Aorta (tissue), 5 donors: ENCODE results near the gene HSPA1A. TPM values are rescaled to one million over a fixed set of nuclear protein-coding genes. Genes with fewer than 3 reads are reported as not detected.

ENCODE experiments used
- ATAC-seq: fragments of 200-7000 bp; cut with Tn5 transposase; one replicate; pipeline ENCODE4 v1.9.1; 2022; ENCODE audit warnings: moderate library complexity; ENCODE audit not compliant: low FRiP score
- DNase-seq, 2 donors: peaks; one replicate each; pipeline ENCODE4 v3.0.0-alpha.2; 2020
- H3K27ac ChIP-seq, 2 donors: one replicate each; pipeline ENCODE4 v1.5.1; 2013; ENCODE audit warnings: low read length in 2 of 2, mild to moderate bottlenecking in 2 of 2, moderate library complexity in 2 of 2, control low read depth in 1 of 2, inconsistent platforms in 1 of 2, low read depth in 1 of 2
- H3K27me3 ChIP-seq, 2 donors: one replicate each; pipeline ENCODE4 v1.6.1; 2013; ENCODE audit warnings: control low read depth in 1 of 2, low read length in 1 of 2, mild to moderate bottlenecking in 1 of 2, moderate library complexity in 1 of 2; ENCODE audit not compliant: insufficient read depth in 2 of 2, control insufficient read depth in 1 of 2
- H3K36me3 ChIP-seq, 2 donors: one replicate each; pipeline ENCODE4 v1.6.1; 2013; ENCODE audit warnings: control low read depth in 1 of 2, low read length in 1 of 2, mild to moderate bottlenecking in 1 of 2; ENCODE audit not compliant: insufficient read depth in 2 of 2, control insufficient read depth in 1 of 2
- H3K4me1 ChIP-seq, 2 donors: one replicate each; pipeline ENCODE4 v1.6.1; 2013; ENCODE audit warnings: low read length in 2 of 2, control low read depth in 1 of 2, mild to moderate bottlenecking in 1 of 2, moderate library complexity in 1 of 2; ENCODE audit not compliant: insufficient read depth in 2 of 2, control insufficient read depth in 1 of 2
- H3K4me3 ChIP-seq, 2 donors: one replicate each; pipeline ENCODE4 v1.5.1; 2013; ENCODE audit warnings: low read length in 2 of 2, control low read depth in 1 of 2, mild to moderate bottlenecking in 1 of 2
- H3K9me3 ChIP-seq: one replicate; pipeline ENCODE4 v1.6.1; 2013; ENCODE audit warnings: mild to moderate bottlenecking, low read length; ENCODE audit not compliant: control insufficient read depth
- WGBS, 2 donors: extraction: QIAGEN DNeasy Blood & Tissue Kit; methylation state at CpG; one replicate each; pipeline ENCODE4 v1.1.7; 2013; 5-methylcytosine and 5-hydroxymethylcytosine counted together
- intact Hi-C, 2 donors: fragments of 100-400 bp; cut with DNase I; formaldehyde crosslinking; loops; one replicate each; pipeline versions ENCODE4 v1.14.2 to v1.15.0; 2022
- polyA plus RNA-seq, 2 donors: library from polyadenylated mRNA; stranded (reverse); fragments of 200-250 nt; gene quantifications; one replicate each; pipeline ENCODE4 v1.2.3, GENCODE V29; 2013
- total RNA-seq, 2 donors: library from RNA; stranded (reverse); fragmentation: NEBNext Ultra II Directional; extraction: Animal tissue kit (Norgen Biotek cat#: 25700); gene quantifications; one replicate each; pipeline ENCODE4 v1.2.1, GENCODE V29; 2021
- donor health status: healthy with polysubstance abuse.
- donor health status: Bipolar disorder and iron deficiency.
- donor health status: DM: no; HTN: no; CAD: no.
- donor health status: DM: no; HTN: no; CAD: no.
- donor health status: DM: yes; HTN: yes; CAD: no.

Gene HSPA1A
- total and polyA plus RNA-seq, 4 donors, result 55.1 to 454 (median 146) TPM

DNA sequence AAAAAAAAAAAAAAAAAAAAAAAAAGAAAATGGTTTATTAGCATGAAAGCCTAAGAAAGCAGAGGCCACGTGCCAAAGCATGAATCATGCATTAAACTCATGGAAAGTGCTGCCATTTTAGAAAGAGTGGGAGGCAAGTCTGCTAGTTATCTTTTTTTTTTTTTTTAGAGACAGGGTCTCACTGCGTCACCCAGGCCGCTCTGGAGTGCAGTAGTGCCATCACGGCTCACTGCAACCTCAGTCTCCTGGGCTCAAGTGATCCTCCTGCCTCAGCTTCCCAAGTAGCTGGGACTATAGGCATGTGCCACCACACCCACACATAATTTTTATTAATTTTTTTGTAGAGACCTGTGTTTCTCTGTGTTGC, 43.4 kb upstream of the HSPA1A start:
- WGBS, 2 donors, result 40 to 52% methylated on average over 4 of the region's 4 CpGs
- H3K36me3 ChIP-seq, result no peaks in the 10 kb centered on the region
- no peak for ATAC-seq
- no peaks in the 10 kb centered on the region for H3K4me1 ChIP-seq
- no peak overlapping the region for H3K27ac ChIP-seq
- intact Hi-C loops, result loop anchor here in 1 of 2 donors (5.0 kb wide), 1 partner anchor 90 kb away; the partner anchor contains the start of gene LY6G5C
- no peak overlapping the region for H3K4me3 ChIP-seq
- no peaks in the 10 kb centered on the region for H3K27me3 ChIP-seq
- DNase-seq, result no peak
- H3K9me3 ChIP-seq, result no peaks in the 10 kb centered on the region

DNA sequence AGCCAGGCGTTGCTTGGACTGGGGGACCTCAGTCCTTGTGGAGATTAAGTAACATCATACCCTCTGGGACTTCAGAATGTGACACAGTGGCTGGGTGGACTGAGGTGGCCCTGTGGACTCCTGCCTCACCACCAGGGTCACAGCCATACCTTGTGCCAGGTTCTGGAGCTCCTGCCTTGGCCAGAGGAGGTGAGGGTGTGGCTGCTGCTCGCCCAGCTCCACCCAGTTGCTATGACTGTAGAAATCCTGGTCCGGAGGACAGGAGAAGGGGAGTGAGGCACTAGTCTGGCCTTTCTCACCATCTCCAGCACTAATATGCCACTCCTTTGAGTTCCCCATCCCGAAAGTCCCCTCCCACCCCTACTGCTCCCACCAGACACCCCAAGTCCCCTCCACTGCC, 40.2 kb upstream of the HSPA1A start:
- Histone ChIP-seq H3K4me1 (no peaks in the 10 kb centered on the region), H3K4me3 (no peak overlapping the region), H3K36me3 (no peaks in the 10 kb centered on the region), H3K9me3 (no peaks in the 10 kb centered on the region), H3K27ac (no peak overlapping the region), H3K27me3 (no peaks in the 10 kb centered on the region)
- DNase-seq, result no peak
- WGBS, 2 donors, result 88 to 90% methylated on average over 4 of the region's 4 CpGs
- no peak for ATAC-seq
- intact Hi-C loops, result no loop called here

DNA sequence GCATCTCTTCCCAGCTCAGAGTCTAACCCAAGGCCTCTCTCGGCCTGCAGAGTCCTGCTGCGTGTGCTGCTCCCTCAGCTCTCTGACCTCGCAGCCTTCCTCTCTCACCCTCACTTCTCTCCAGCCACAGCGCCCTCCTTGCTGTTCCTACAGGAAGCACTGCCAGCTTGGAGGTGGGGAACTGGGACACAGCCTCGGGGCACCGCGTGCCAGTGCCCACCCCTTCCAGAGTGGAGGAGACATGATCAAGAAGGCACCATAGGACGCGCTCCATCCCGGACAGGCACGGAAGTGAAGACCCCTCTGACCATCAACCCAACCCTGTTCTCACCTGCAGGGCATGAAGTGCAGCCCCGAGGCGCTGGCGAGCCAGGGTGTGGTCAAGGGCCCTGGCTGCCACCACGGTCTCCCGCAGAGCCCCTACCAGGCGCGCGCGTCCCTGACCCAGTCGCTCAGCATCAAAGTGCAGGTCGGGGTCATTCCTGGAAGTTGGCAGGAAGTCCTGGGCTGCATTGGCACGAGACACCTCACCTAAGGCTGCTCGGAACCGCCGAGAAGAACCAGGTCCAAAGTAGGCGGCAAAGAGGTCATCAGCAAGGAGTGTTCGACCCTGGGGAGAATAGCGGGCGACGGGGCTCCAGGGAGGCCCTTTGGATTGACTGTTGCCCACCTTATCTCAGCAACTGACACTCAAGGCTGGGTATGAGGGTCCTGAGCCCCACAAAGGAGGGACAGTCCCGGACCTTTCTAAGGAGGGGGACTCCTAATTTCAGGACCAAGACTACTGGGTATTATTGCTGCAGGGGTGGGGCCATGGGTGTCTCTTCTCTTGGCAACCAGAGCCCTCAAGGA, 39.5 kb upstream of the HSPA1A start:
- H3K4me1 ChIP-seq, result no peaks in the 10 kb centered on the region
- H3K36me3 ChIP-seq, result peaks cover 0 to 1% of the 10 kb centered on the region in 2 donors
- DNase-seq, result no peak
- ATAC-seq, result no peak
- no peak overlapping the region for H3K27ac ChIP-seq
- no peaks in the 10 kb centered on the region for H3K9me3 ChIP-seq
- H3K27me3 ChIP-seq, result no peaks in the 10 kb centered on the region
- 90% methylated on average over 32 of the region's 32 CpGs for WGBS, 2 donors
- intact Hi-C loops, result no loop called here
- no peak overlapping the region for H3K4me3 ChIP-seq

DNA sequence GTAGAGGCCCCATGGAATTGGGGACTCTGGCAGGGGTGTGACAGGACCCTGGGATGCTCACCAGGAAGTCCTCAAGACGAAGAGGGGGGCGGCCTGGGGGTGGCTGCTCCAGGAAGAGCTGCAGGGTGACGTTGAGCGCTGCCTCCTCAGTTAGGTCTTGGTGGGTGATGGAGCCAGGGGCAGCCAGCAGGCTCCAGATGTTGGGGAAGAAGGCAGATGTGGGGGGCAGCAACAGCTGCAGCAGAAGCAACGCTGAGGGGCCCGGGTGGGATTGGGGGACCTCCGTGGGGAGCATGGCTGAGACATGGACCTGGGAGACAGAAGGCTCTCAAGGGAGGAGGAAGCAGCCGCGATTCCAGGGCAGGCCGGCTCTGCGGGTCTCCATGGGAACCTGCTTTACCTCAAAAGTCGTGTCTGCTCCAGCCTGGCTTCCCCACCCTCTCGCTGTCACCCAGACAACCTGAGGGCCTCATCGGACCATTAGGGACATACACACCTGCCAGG, 38.8 kb upstream of the HSPA1A start:
- WGBS, 2 donors, result 48 to 54% methylated on average over 13 to 14 of the region's 14 CpGs

DNA sequence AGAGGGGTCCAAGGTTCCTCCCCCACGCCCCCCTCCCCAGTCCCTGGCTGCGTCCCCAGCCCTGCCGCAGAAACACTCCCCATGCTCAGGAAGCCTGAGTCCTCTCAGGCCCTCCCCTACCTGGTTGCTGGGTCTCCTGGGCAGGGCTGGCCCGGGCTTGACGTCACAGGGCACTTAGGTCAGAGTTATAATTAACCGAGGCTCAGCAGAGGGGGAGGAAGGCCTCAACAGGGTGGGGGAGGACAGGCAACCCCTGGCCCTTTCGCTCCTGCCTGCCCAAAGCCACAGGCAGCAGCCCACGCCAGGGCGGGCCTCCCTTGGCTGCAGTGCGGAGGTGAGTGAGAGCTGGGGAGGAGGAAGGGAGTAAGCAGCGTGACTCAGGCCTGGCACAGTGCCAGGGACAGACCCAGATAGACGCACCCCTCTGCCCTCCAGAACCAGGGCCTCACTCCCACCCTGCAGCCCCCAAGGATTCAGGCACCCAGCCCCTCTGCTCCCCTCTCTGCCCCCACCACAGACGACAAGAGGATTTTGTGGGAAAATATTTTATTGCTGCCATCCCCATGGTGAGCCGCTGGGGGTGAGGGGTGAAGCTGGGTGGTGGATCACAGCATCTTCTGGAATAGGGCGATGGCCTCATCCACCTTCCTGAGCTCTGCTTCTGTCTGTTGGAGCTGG, 38.2 kb upstream of the HSPA1A start, which contains the start of gene VWA7:
VWA7 (minus strand) TSS at position 340 of the 678 bp plus-strand sequence. CDS start 549 bp downstream, outside the sequence.
- 14 to 16% methylated on average over 15 of the region's 15 CpGs for WGBS, 2 donors
- no peaks in the 10 kb centered on the region for H3K4me1 ChIP-seq
- H3K9me3 ChIP-seq, result no peaks in the 10 kb centered on the region
- no peaks in the 10 kb centered on the region for H3K27me3 ChIP-seq
- no peak within 1 kb of the TSS for H3K4me3 ChIP-seq
- ATAC-seq (peak; percentile 44), DNase-seq (peak; percentile 70 to 88)
- intact Hi-C loops, result no loop called here
- H3K36me3 ChIP-seq, result peaks cover 0 to 2% of the 10 kb centered on the region in 2 donors
- H3K27ac ChIP-seq, result no peak within 1 kb of the TSS

More for the DNA sequence above, 38.8 kb upstream of the HSPA1A start:
- H3K27ac ChIP-seq, result no peak overlapping the region
- H3K9me3 ChIP-seq, result no peaks in the 10 kb centered on the region
- ATAC-seq (no peak), DNase-seq (no peak)
- no peak overlapping the region for H3K4me3 ChIP-seq
- peaks cover 0 to 2% of the 10 kb centered on the region in 2 donors for H3K36me3 ChIP-seq
- no peaks in the 10 kb centered on the region for H3K27me3 ChIP-seq
- intact Hi-C loops, result no loop called here
- no peaks in the 10 kb centered on the region for H3K4me1 ChIP-seq

DNA sequence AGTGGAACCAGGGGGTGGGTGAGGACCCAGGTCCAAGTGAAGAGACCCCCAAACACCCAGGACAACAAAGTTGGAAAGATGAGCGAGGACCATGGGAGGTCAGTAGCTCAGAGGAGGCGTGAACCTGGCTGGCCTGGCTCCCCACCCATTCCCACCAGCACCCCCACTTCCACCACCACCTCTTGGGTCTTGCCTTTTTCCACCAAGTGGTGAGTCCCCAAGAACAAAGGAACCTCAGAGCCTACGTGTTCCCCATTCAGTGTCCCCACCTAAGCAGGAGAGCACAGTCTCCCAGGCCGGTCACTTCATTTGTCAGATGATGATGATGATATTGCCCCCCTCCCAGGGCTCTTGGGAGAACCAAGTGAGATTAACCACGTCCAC, 37.7 kb upstream of the HSPA1A start:
- Histone ChIP-seq H3K27ac (no peak overlapping the region), H3K9me3 (no peaks in the 10 kb centered on the region), H3K4me1 (no peaks in the 10 kb centered on the region), H3K4me3 (no peak overlapping the region), H3K27me3 (no peaks in the 10 kb centered on the region), H3K36me3 (peaks cover 0 to 2% of the 10 kb centered on the region in 2 donors)
- DNase-seq (no peak), ATAC-seq (no peak)
- WGBS, 2 donors, result 89 to 94% methylated on average over 5 of the region's 5 CpGs
- intact Hi-C loops, result no loop called here

GRCh38 chr6:31778193-31778592, 37.1 kb upstream of the HSPA1A start:
- Histone ChIP-seq H3K9me3 (no peaks in the 10 kb centered on the region), H3K27ac (no peak overlapping the region), H3K4me3 (no peak overlapping the region), H3K4me1 (no peaks in the 10 kb centered on the region), H3K27me3 (no peaks in the 10 kb centered on the region), H3K36me3 (peaks cover 0 to 2% of the 10 kb centered on the region in 2 donors)
- ATAC-seq (no peak), DNase-seq (no peak)
- WGBS, 2 donors, result 95 to 96% methylated on average over 5 of the region's 5 CpGs
- intact Hi-C loops, result no loop called here

GRCh38 chr6:31778999-31779885, 36.1 kb upstream of the HSPA1A start:
- Histone ChIP-seq H3K4me3 (no peak overlapping the region), H3K9me3 (no peaks in the 10 kb centered on the region), H3K27ac (no peak overlapping the region), H3K4me1 (no peaks in the 10 kb centered on the region), H3K27me3 (no peaks in the 10 kb centered on the region), H3K36me3 (peaks cover 0 to 5% of the 10 kb centered on the region in 2 donors)
- no peak for ATAC-seq
- DNase-seq, result no peak
- 92 to 93% methylated on average over 39 to 43 of the region's 43 CpGs for WGBS, 2 donors
- intact Hi-C loops, result no loop called here
